Sigmoid colon (tissue), 4 donors: ENCODE measurements around the gene CAMK1D.

Source experiments
- EP300 ChIP-seq, 4 donors: sonication (generic); formaldehyde crosslinking; IDR thresholded peaks; one replicate each; pipeline ENCODE4 v1.6.1; 2017; ENCODE audit warnings: antibody characterized with exemption in 4 of 4
- POLR2A ChIP-seq, 2 donors: fragments of 450-650 bp; IDR thresholded peaks; one replicate each; pipeline ENCODE4 v1.6.1; 2016; ENCODE audit warnings: antibody characterized with exemption in 2 of 2, mild to moderate bottlenecking in 2 of 2, moderate library complexity in 2 of 2
- POLR2AphosphoS5 ChIP-seq, 4 donors: sonication (generic); formaldehyde crosslinking; IDR thresholded peaks; one replicate each; pipeline ENCODE4 v1.6.1; 2017; ENCODE audit warnings: antibody characterized with exemption in 4 of 4
- TF ChIP-seq, protein P1 (sequence below), 4 experiments: fragments of 450-650 bp in 3 of 4; fragments of 200-600 bp in 1 of 4; IDR thresholded peaks; one replicate each; pipeline ENCODE4 v1.5.1; 2016 to 2019; ENCODE audit warnings: antibody characterized with exemption in 4 of 4, mild to moderate bottlenecking in 3 of 4, moderate library complexity in 2 of 4

DNA sequence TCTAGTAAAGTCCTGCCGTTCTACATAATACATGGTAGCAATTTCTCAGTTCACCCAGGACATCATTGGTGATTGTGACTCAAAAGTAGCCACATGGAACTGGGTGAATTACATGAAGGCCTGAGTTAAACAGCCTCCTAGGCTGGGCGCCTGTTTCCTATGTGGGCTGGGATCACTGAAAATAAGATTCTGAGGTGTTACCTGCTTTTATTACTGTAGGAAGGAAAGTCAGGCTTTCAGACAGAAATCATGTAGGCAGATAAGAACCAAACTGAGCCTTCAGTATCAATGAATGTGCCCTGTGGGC lies 160.4 kb downstream of the CAMK1D start:
- TF ChIP-seq POLR2AphosphoS5 (IDR thresholded peaks at IDR 0.05) (no peak), EP300 (IDR thresholded peaks at IDR 0.05) (no peak), POLR2A (IDR thresholded peaks at IDR 0.05) (no peak)
- TF ChIP-seq, protein P1, sequence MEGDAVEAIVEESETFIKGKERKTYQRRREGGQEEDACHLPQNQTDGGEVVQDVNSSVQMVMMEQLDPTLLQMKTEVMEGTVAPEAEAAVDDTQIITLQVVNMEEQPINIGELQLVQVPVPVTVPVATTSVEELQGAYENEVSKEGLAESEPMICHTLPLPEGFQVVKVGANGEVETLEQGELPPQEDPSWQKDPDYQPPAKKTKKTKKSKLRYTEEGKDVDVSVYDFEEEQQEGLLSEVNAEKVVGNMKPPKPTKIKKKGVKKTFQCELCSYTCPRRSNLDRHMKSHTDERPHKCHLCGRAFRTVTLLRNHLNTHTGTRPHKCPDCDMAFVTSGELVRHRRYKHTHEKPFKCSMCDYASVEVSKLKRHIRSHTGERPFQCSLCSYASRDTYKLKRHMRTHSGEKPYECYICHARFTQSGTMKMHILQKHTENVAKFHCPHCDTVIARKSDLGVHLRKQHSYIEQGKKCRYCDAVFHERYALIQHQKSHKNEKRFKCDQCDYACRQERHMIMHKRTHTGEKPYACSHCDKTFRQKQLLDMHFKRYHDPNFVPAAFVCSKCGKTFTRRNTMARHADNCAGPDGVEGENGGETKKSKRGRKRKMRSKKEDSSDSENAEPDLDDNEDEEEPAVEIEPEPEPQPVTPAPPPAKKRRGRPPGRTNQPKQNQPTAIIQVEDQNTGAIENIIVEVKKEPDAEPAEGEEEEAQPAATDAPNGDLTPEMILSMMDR (IDR thresholded peaks at IDR 0.05) = no peak
